GM19452 (cell line): Measurements from ENCODE around the gene CACNA2D4.

Experiments
- ATAC-seq: cut with Tn5 transposase; IDR thresholded peaks from one replicate; pipeline ENCODE4 v1.9.1; 2021; ENCODE audit not compliant: unreplicated experiment

CACNA2D4 gene

GRCh38 chr12:1919284-1919683 lies 832 bp upstream of the CACNA2D4 start:
- no peak for ATAC-seq

GRCh38 chr12:1918884-1919236 lies 408 bp upstream of the CACNA2D4 start:
- ATAC-seq, result no peak

- no peak for ATAC-seq
Measured at GRCh38 chr12:1917172-1918070, 1.0 kb downstream of the CACNA2D4 start.

GRCh38 chr12:1916371-1917171 lies 1.9 kb downstream of the CACNA2D4 start:
- ATAC-seq, result no peak

- no peak for ATAC-seq
Measured at GRCh38 chr12:1915082-1915968, 3.1 kb downstream of the CACNA2D4 start.

- ATAC-seq, result no peak
Measured at GRCh38 chr12:1914114-1914911, 4.1 kb downstream of the CACNA2D4 start.

GRCh38 chr12:1913377-1914113 lies 4.9 kb downstream of the CACNA2D4 start:
- ATAC-seq, result no peak

GRCh38 chr12:1912580-1913376 lies 5.7 kb downstream of the CACNA2D4 start:
- ATAC-seq, result no peak

GRCh38 chr12:1911598-1912575 lies 6.6 kb downstream of the CACNA2D4 start:
- no peak for ATAC-seq

GRCh38 chr12:1910468-1910867 lies 8.0 kb downstream of the CACNA2D4 start:
- no peak for ATAC-seq

GRCh38 chr12:1908758-1909157 lies 9.7 kb downstream of the CACNA2D4 start:
- ATAC-seq, result no peak

- ATAC-seq, result no peak
Measured at GRCh38 chr12:1907652-1908611, 10.5 kb downstream of the CACNA2D4 start.

GRCh38 chr12:1906579-1906978 lies 11.9 kb downstream of the CACNA2D4 start:
- ATAC-seq, result no peak

GRCh38 chr12:1904875-1905274 lies 13.6 kb downstream of the CACNA2D4 start:
- ATAC-seq, result no peak

- no peak for ATAC-seq
Measured at GRCh38 chr12:1896964-1897363, 21.5 kb downstream of the CACNA2D4 start.

GRCh38 chr12:1890810-1891209 lies 27.6 kb downstream of the CACNA2D4 start:
- no peak for ATAC-seq
